Mesendoderm (in vitro differentiated cells): ENCODE data around the gene RAP1GAP2.

Source experiments
- DNase-seq: peaks from one replicate; pipeline ENCODE4 v3.0.0; 2013
- H2AK5ac ChIP-seq: 2 replicates; pipeline ENCODE4 v1.6.1; 2013; ENCODE audit warnings: low read length, inconsistent platforms
- H2BK120ac ChIP-seq: 2 replicates; pipeline ENCODE4 v1.6.1; 2013; ENCODE audit warnings: low read depth, mild to moderate bottlenecking, low read length, moderate library complexity, mixed read lengths
- H2BK15ac ChIP-seq: replicated peaks from 2 replicates; pipeline ENCODE4 v1.6.1; 2013; ENCODE audit warnings: low read depth, mild to moderate bottlenecking, moderate library complexity
- H2BK5ac ChIP-seq: 2 replicates; pipeline ENCODE4 v1.6.1; 2013; ENCODE audit warnings: low read length, inconsistent platforms
- H3K18ac ChIP-seq: 2 replicates; pipeline ENCODE4 v1.6.1; 2013; ENCODE audit warnings: mild to moderate bottlenecking, low read length, mixed read lengths
- H3K23ac ChIP-seq: one replicate; pipeline ENCODE4 v1.6.1; 2013; ENCODE audit warnings: low read length
- H3K27ac ChIP-seq: 2 replicates; pipeline ENCODE4 v1.5.1; 2013; ENCODE audit warnings: low read depth, mild to moderate bottlenecking, inconsistent platforms, low read length, moderate library complexity
- H3K27me3 ChIP-seq: 2 replicates; pipeline ENCODE4 v1.6.1; 2013; ENCODE audit warnings: low read length, control low read depth, mild to moderate bottlenecking, inconsistent platforms; ENCODE audit not compliant: insufficient read depth, poor library complexity
- H3K36me3 ChIP-seq: 2 replicates; pipeline ENCODE4 v1.6.1; 2013; ENCODE audit warnings: low read length, inconsistent platforms; ENCODE audit not compliant: control insufficient read depth, insufficient read depth
- H3K4ac ChIP-seq: one replicate; pipeline ENCODE4 v1.6.1; 2013; ENCODE audit warnings: low read depth, mild to moderate bottlenecking, low read length, moderate library complexity
- H3K4me1 ChIP-seq: 2 replicates; pipeline ENCODE4 v1.6.1; 2013; ENCODE audit warnings: low read depth, low read length, inconsistent platforms; ENCODE audit not compliant: control insufficient read depth
- H3K4me2 ChIP-seq: 2 replicates; pipeline ENCODE4 v1.6.1; 2013; ENCODE audit warnings: low read length
- H3K4me3 ChIP-seq: 2 replicates; pipeline ENCODE4 v1.5.1; 2013; ENCODE audit warnings: mild to moderate bottlenecking, low read length
- H3K56ac ChIP-seq: one replicate; pipeline ENCODE4 v1.6.1; 2013; ENCODE audit warnings: low read length
- H3K79me1 ChIP-seq: 2 replicates; pipeline ENCODE4 v1.6.1; 2013; ENCODE audit warnings: low read length, inconsistent platforms
- H3K79me2 ChIP-seq: 2 replicates; pipeline ENCODE4 v1.6.1; 2013; ENCODE audit warnings: mild to moderate bottlenecking, low read length; ENCODE audit not compliant: control insufficient read depth, insufficient read depth
- H3K9ac ChIP-seq: 2 replicates; pipeline ENCODE4 v1.6.1; 2013; ENCODE audit warnings: low read length, inconsistent platforms
- H4K5ac ChIP-seq: one replicate; pipeline ENCODE4 v1.6.1; 2013; ENCODE audit warnings: low read length
- H4K8ac ChIP-seq: one replicate; pipeline ENCODE4 v1.6.1; 2013; ENCODE audit warnings: low read depth, mild to moderate bottlenecking, control low read depth, low read length, moderate library complexity
- WGBS: extraction: QIAGEN DNeasy Blood & Tissue Kit; methylation state at CpG from one replicate; pipeline ENCODE4 v1.1.7; 2013; ENCODE audit warnings: low lambda C conversion rate, missing lambda C conversion rate; ENCODE audit not compliant: insufficient coverage; ENCODE audit errors: extremely low coverage; 5-methylcytosine and 5-hydroxymethylcytosine counted together

RAP1GAP2 gene

GRCh38 chr17:2867441-2868424 lies 71.5 kb downstream of the RAP1GAP2 start:
- peak overlapping the region; percentile 3 for H3K18ac ChIP-seq
- H2BK15ac ChIP-seq, result no peak overlapping the region
- no peak overlapping the region for H3K4me3 ChIP-seq
- no peak overlapping the region for H4K8ac ChIP-seq
- peak overlapping the region; percentile 69 for H3K56ac ChIP-seq
- H2BK120ac ChIP-seq, result no peak overlapping the region
- peak overlapping the region; percentile 26 for H3K9ac ChIP-seq
- H2BK5ac ChIP-seq, result peak overlapping the region; percentile 13
- H3K4me2 ChIP-seq, result no peak overlapping the region
- H3K36me3 ChIP-seq, result no peaks in the 10 kb centered on the region
- no CpG with 5 or more reads among the region's 23 CpGs for WGBS
- no peaks in the 10 kb centered on the region for H3K27me3 ChIP-seq
- H3K4me1 ChIP-seq, result peaks cover 14% of the 10 kb centered on the region
- peak overlapping the region; percentile 76 for H2AK5ac ChIP-seq
- H4K5ac ChIP-seq, result peak overlapping the region; percentile 49
- peak; percentile 97 for DNase-seq
- peaks cover 19% of the 10 kb centered on the region for H3K79me1 ChIP-seq
- no peak overlapping the region for H3K4ac ChIP-seq
- peak overlapping the region; percentile 41 for H3K27ac ChIP-seq
- peaks cover 50% of the 10 kb centered on the region for H3K79me2 ChIP-seq
- no peak overlapping the region for H3K23ac ChIP-seq

GRCh38 chr17:2869604-2870003 lies 73.4 kb downstream of the RAP1GAP2 start:
- Histone ChIP-seq H3K4me3 (no peak overlapping the region), H2BK5ac (no peak overlapping the region), H3K56ac (peak overlapping the region; percentile 22), H2BK15ac (no peak overlapping the region), H3K27me3 (no peaks in the 10 kb centered on the region), H3K79me2 (peaks cover 35% of the 10 kb centered on the region), H4K5ac (no peak overlapping the region), H3K4me1 (peaks cover 13% of the 10 kb centered on the region), H3K9ac (no peak overlapping the region), H2BK120ac (no peak overlapping the region), H3K18ac (peak overlapping the region; percentile 6), H3K36me3 (no peaks in the 10 kb centered on the region), H3K79me1 (peaks cover 15% of the 10 kb centered on the region), H3K27ac (peak overlapping the region; percentile 0), H2AK5ac (no peak overlapping the region), H4K8ac (no peak overlapping the region), H3K4ac (no peak overlapping the region), H3K23ac (no peak overlapping the region), H3K4me2 (no peak overlapping the region)
- WGBS, result no CpG with 5 or more reads among the region's 13 CpGs
- no peak for DNase-seq

GRCh38 chr17:2871205-2871604 lies 75.0 kb downstream of the RAP1GAP2 start:
- H3K4me3 ChIP-seq, result no peak overlapping the region
- H2AK5ac ChIP-seq, result no peak overlapping the region
- H3K4me2 ChIP-seq, result no peak overlapping the region
- H3K36me3 ChIP-seq, result no peaks in the 10 kb centered on the region
- H2BK15ac ChIP-seq, result no peak overlapping the region
- peak overlapping the region; percentile 21 for H3K9ac ChIP-seq
- H3K79me1 ChIP-seq, result peaks cover 14% of the 10 kb centered on the region
- H2BK120ac ChIP-seq, result no peak overlapping the region
- H3K4me1 ChIP-seq, result peaks cover 20% of the 10 kb centered on the region
- no peak overlapping the region for H3K23ac ChIP-seq
- peak overlapping the region; percentile 7 for H3K4ac ChIP-seq
- H3K27me3 ChIP-seq, result no peaks in the 10 kb centered on the region
- no CpG with 5 or more reads among the region's 7 CpGs for WGBS
- peak overlapping the region; percentile 55 for H3K27ac ChIP-seq
- H4K5ac ChIP-seq, result no peak overlapping the region
- peak overlapping the region; percentile 18 for H2BK5ac ChIP-seq
- no peak overlapping the region for H4K8ac ChIP-seq
- peak overlapping the region; percentile 5 for H3K18ac ChIP-seq
- peak overlapping the region; percentile 72 for H3K56ac ChIP-seq
- DNase-seq, result peak; percentile 87
- H3K79me2 ChIP-seq, result peaks cover 27% of the 10 kb centered on the region

GRCh38 chr17:2871720-2872119 lies 75.5 kb downstream of the RAP1GAP2 start:
- H3K79me2 ChIP-seq, result peaks cover 28% of the 10 kb centered on the region

GRCh38 chr17:2872282-2872681 lies 76.0 kb downstream of the RAP1GAP2 start:
- peaks cover 23% of the 10 kb centered on the region for H3K4me1 ChIP-seq
- H4K8ac ChIP-seq, result no peak overlapping the region
- no peak overlapping the region for H3K4me3 ChIP-seq
- no peak overlapping the region for H2BK15ac ChIP-seq
- H3K56ac ChIP-seq, result peak overlapping the region; percentile 68
- H3K36me3 ChIP-seq, result no peaks in the 10 kb centered on the region
- no peaks in the 10 kb centered on the region for H3K27me3 ChIP-seq
- no peak overlapping the region for H3K4me2 ChIP-seq
- no peak overlapping the region for H4K5ac ChIP-seq
- H3K79me2 ChIP-seq, result peaks cover 30% of the 10 kb centered on the region
- H2BK120ac ChIP-seq, result no peak overlapping the region
- peak overlapping the region; percentile 63 for H3K4ac ChIP-seq
- peak overlapping the region; percentile 54 for H3K27ac ChIP-seq
- H2BK5ac ChIP-seq, result no peak overlapping the region
- H3K23ac ChIP-seq, result no peak overlapping the region
- peaks cover 14% of the 10 kb centered on the region for H3K79me1 ChIP-seq
- DNase-seq, result peak; percentile 69
- H3K9ac ChIP-seq, result no peak overlapping the region
- no peak overlapping the region for H2AK5ac ChIP-seq
- no CpG with 5 or more reads among the region's 8 CpGs for WGBS
- peak overlapping the region; percentile 24 for H3K18ac ChIP-seq

More at GRCh38 chr17:2871720-2872119, 75.5 kb downstream of the RAP1GAP2 start:
- no peak overlapping the region for H2BK15ac ChIP-seq
- no CpG with 5 or more reads among the region's 9 CpGs for WGBS
- H2BK120ac ChIP-seq, result no peak overlapping the region
- H4K8ac ChIP-seq, result no peak overlapping the region
- no peak overlapping the region for H3K23ac ChIP-seq
- peak overlapping the region; percentile 21 for H3K9ac ChIP-seq
- H3K4me2 ChIP-seq, result no peak overlapping the region
- H3K4me1 ChIP-seq, result peaks cover 23% of the 10 kb centered on the region
- H3K56ac ChIP-seq, result peak overlapping the region; percentile 72
- H3K18ac ChIP-seq, result peak overlapping the region; percentile 5
- peak overlapping the region; percentile 18 for H2BK5ac ChIP-seq
- H3K79me1 ChIP-seq, result peaks cover 14% of the 10 kb centered on the region
- DNase-seq, result no peak
- no peaks in the 10 kb centered on the region for H3K36me3 ChIP-seq
- peak overlapping the region; percentile 55 for H3K27ac ChIP-seq
- H3K27me3 ChIP-seq, result no peaks in the 10 kb centered on the region
- H2AK5ac ChIP-seq, result no peak overlapping the region
- no peak overlapping the region for H4K5ac ChIP-seq
- H3K4me3 ChIP-seq, result no peak overlapping the region
- peak overlapping the region; percentile 7 for H3K4ac ChIP-seq
